GM20000 (cell line): ENCODE measurements around the gene SBF2.

Experiments used
- DNase-seq: peaks from one replicate; pipeline ENCODE4 v3.0.0; 2012; ENCODE audit warnings: low spot score
- TF ChIP-seq, protein P1 (sequence below): IDR thresholded peaks from 2 replicates; pipeline ENCODE4 v1.5.1; 2012; ENCODE audit warnings: mild to moderate bottlenecking, control low read depth; ENCODE audit errors: extremely low read depth, missing control alignments

Gene SBF2

DNA sequence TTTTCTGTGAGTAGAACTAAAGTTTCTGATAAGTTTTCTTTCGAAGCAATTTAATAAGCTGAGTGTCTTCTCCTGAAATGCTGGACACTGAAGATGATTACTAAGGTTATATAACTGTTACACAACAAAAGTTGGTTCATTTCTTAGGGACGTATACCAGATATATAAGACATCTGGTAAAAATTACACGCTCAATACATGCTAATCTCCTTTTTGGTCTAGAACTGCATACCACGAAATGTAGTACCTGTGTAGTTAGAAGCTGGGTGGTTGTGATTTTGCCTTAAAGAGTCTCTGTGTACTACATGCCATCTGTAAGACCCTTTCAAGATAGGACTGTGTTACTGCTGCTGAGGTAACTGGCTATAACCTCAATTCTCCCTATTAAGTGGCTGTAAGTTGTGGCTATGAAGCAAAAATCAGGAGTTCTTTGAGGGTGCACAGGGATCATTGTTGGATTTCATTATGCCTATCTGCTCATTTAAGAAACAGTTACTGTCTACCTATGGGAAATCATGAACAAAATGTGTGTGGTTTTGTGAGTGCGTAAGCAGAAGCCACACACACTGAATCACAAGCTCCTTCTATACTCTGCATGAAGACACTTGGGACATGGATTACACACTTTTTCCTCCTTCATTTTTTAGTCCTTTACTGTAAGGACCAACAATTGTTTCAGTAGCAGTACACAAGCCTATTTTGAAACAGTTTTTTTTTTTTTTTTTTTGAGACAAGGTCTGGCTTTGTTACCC, 434.3 kb downstream of the SBF2 start:
- TF ChIP-seq, protein P1, sequence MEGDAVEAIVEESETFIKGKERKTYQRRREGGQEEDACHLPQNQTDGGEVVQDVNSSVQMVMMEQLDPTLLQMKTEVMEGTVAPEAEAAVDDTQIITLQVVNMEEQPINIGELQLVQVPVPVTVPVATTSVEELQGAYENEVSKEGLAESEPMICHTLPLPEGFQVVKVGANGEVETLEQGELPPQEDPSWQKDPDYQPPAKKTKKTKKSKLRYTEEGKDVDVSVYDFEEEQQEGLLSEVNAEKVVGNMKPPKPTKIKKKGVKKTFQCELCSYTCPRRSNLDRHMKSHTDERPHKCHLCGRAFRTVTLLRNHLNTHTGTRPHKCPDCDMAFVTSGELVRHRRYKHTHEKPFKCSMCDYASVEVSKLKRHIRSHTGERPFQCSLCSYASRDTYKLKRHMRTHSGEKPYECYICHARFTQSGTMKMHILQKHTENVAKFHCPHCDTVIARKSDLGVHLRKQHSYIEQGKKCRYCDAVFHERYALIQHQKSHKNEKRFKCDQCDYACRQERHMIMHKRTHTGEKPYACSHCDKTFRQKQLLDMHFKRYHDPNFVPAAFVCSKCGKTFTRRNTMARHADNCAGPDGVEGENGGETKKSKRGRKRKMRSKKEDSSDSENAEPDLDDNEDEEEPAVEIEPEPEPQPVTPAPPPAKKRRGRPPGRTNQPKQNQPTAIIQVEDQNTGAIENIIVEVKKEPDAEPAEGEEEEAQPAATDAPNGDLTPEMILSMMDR, result no peak
- DNase-seq, result no peak

DNA sequence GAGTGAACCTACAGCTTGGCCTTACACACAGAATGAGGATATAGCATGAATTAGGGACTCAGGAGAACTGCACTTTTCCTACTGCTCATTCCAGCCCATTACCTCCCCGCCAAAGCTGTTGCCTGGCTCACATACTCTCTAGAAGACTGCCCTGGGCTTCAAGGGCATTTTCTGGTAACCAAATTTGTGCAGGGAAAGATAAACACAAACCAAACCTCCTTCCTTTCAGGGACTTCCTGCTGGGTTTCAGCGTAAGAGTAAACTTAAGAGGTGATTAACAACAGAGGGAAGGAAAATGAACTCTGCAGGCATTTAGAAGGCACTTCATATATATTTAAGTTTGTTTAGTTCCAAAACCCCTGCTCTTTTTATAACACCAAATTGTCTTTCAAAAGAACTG, 435.2 kb downstream of the SBF2 start:
- TF ChIP-seq, protein P1, result no peak
- no peak for DNase-seq

GRCh38 chr11:9858218-9858617, 435.8 kb downstream of the SBF2 start:
- no peak for DNase-seq
- TF ChIP-seq, protein P1, result no peak

GRCh38 chr11:9855579-9856287, 438.3 kb downstream of the SBF2 start:
- DNase-seq, result no peak

DNA sequence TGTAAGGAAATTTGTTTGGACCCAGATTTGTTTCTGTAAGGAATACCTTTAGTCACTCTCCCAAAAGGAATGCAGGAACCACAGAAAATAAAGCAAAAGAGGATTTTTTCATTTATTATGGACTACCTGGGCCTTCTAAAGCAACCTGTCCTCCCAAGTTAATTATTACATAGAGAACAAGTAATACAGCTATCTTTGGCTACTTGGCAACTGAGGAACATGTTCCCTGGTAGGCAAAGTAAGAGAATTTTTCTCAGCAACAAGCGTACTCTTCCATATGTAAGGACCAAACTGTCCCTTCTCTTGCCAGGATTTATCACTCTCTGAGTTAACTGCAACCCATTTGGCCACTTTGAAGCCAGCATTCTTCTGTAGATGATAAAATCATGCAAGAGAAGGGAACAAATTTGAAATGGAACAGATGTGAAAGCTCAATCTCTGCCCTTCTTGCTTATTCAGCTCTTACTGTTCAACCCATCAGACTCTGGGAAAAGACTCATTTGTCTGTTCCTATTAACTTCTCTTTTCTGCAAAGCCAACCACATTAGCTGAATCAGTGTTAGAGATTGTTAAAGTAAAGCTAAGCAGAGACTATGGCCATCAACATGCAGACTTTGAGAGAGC, 440.0 kb downstream of the SBF2 start:
- DNase-seq, result no peak
- TF ChIP-seq, protein P1, result no peak

More at GRCh38 chr11:9855579-9856287, 438.3 kb downstream of the SBF2 start:
- TF ChIP-seq, protein P1, result no peak

GRCh38 chr11:9852465-9852864, 441.6 kb downstream of the SBF2 start:
- TF ChIP-seq, protein P1, result no peak
- no peak for DNase-seq

DNA sequence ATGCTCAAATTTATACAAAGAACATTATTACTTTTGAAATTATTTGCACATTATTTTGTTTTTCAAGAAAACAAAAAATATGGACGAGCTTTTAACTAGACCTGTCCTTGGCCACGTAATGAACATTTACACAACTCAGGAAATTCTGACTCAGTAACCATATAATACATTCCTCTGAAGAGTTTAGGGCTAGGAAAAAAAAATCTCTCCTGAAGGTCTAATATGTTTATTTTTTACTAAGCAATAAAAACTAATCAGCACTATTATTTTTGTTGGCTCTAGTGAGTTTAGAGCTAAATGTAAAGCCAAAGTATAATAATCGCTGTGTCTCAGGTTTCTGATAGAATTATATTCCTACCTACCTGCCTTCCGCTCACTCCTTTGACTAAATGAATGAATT, 442.7 kb downstream of the SBF2 start:
- DNase-seq, result no peak
- TF ChIP-seq, protein P1, result no peak
